ENCODE results near the gene VENTX.
"Not testable (repeated sequence)": the region's sequence is repeated elsewhere in the genome, so short reads cannot be mapped to it uniquely, and the experiment has no call there.

The VENTX gene

DNA sequence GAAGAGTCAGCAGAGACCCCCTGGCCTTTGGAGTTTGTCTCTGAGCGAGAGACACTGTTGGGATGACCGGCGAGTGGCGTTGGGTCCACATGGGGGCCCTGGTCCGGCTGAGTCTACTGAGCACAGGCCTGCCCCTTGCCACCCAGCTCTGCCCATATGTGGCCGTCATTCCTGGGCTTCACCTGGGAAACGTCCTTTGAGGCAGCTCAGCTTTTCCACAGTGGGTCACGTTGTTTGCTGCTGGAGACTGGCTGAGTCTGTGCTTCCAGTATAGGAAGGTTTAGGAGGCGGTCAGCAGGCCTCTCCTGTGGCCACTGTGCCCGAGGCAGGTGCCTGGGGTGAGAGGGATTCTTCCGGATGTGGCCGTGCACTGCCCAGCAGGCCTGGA, 21.9 kb downstream of the VENTX start:
- no peak for DNase-seq

DNA sequence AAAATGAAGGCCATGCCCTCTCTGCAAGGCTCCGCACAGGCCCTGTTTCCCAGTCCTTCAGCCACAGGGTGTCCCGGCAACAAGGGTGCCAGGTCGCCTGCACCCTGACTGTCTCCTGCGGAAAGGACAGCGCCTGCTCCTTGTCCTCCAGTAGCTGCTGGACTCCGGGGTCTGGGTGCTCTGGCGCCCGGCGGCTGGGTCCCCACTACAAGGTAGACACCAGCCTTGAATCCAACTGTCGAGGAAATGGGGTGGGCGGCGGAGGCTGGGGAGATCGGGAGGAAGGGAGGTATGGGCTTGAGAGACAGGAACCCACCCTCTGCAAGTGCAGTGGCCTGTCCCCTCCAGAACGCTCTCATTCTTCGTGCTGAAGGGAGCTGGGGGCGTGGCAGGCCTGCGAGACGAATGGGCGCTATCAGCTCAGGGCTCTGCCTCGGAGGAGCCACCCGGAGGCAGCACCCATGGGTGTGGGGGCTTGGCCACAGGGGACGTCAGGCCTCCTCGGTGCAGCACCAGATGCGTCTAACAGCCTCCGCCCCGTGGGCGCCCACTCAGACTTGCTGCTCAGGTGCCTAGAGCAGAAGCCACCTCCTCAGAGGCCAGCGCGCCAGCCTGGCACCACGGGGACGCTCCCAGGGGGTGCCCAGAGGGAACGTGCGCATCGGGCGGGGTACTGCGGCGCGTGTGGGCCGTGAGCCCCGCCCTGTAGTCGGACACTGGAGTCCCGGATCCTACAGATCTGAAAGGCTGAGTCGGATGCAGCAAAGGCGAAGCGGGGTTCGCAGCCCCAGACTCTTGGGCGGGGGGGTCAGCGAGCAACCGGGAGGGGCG, 23.5 kb downstream of the VENTX start:
- DNase-seq: peak; percentile 41

DNA sequence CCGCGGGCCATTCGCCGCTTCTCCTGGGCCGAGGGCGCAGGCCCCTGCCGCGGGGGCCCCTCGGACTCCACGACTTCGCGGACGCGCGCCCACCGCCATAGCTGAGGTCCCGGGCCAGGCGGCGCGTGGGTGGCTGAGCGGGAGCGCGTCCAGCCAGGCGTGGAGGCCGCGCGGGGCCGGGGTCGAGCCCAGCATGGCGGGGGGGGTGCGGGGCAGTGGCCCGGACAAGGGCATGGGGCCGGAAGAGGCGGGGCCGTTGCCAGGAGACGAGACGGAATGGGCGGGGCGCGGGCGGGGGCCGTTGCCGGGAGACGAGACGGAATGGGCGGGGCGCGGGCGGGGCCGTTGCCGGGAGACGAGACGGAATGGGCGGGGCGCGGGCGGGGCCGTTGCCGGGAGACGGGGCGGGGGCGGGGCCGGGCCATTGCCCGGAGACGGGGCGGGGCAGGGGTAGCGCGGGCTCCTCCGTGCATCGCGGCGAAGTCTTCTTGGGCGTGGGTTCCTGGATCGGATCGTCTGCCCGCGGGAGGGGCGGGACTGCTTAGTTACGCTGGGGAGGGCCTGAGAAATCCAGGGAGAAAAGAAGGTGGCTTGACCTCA, 24.2 kb downstream of the VENTX start:
- peak; percentile 80 for DNase-seq

DNA sequence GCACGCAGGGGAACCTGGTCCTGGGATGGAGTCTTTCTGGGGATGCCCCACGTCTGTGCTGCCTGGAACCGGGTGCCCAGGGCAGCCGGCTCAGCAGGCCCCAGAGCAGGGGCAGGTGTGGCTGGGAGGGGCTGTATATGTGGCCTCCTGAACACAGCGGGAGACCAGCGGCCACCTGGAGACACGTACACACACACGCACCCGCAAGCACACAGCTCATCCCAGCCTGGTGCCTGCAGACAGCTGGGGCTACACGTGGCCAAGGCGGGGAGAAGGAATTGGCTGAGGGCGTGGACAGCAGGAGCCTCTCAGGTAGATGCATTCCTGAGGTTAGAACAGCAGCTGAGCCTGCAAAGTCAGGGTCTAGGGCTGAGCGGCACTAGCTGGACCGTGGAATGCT, 25.0 kb downstream of the VENTX start:
- DNase-seq: no peak

DNA sequence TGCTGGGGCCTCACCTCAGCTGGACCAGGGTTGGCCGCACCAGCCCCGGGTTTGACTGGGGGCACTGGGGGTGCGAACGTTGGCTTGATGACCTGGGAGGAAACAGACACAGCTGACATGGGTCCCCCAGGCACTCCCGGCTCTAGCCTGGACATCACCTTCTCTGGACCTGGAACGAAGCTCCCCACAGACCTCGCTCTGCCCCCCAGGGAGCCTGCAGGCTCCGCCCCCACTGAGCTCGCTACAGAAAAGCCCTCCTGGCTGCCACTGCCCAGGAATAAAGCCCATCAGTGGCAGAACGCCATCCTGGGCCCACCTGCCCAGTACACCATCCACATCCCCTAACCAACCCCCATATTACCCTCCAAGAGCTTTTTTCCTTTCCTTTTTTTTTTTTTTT, 26.0 kb downstream of the VENTX start:
- DNase-seq: no peak

DNA sequence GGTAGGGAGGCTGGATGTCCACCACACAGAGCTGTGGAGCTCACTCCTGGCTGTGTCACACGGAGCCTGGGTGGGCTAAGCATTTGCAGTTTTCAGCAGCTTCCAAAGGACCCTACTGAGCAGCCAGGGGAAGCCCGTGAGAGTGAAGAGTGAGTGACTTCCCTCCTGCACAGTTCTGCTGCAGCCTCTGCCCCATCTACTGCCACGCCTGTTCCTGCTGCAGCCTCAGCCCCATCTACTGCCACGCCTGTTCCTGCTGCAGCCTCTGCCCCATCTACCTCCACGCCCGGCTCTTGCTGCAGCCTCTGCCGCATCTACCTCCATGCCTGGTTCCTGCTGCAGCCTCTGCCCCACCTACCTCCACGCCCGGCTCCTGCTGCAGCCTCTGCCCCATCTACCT, 26.8 kb downstream of the VENTX start:
- peak; percentile 56 for DNase-seq

DNA sequence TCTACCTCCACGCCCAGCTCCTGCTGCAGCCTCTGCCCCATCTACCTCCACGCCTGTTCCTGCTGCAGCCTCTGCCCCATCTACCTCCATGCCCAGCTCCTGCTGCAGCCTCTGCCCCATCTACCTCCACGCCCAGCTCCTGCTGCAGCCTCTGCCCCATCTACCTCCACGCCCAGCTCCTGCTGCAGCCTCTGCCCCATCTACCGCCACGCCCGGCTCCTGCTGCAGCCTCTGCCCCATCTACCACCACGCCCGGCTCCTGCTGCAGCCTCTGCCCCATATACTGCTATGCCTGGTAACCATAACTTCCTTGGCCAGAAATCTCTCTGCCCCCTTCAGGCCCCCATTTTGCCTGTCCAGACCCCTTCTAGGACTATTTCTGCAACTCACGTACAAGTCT, 27.4 kb downstream of the VENTX start:
- not testable (repeated sequence) for DNase-seq

DNA sequence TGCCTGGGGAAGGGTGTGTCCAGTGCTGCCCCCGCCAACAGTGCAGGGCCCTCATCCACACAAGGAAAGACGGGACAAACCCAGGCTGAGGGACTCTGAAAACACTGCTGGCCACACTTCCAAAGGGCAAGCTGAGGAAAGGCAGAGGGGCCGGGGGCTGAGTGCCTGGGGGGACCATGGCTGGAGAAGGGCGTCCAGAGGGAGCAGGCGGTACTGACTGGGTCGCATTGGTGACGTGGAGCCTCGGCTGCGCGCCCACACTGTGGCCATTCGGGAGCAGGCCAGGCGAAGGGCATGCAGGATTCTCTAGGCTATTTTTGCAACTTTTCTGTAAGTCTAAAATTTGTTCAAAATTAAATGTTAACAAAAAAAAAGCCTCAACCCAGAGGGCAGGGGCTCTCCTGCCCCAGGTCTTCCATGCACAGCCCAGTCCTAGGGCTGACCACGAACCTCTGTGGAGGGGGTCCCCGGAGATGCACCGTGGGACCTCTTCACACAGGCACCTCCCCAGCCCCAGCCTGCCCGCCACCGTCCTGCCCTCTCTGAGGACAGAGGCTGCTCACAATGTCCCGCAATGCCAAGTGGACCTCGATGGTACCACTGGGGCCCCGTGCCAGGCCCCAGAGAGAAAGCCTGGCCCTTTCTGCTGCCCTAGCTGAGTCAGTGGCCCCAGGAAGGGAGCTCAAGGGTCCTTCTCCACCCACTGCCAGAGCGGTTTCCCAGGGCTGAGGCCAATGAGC, 28.6 kb downstream of the VENTX start:
- no peak for DNase-seq

DNA sequence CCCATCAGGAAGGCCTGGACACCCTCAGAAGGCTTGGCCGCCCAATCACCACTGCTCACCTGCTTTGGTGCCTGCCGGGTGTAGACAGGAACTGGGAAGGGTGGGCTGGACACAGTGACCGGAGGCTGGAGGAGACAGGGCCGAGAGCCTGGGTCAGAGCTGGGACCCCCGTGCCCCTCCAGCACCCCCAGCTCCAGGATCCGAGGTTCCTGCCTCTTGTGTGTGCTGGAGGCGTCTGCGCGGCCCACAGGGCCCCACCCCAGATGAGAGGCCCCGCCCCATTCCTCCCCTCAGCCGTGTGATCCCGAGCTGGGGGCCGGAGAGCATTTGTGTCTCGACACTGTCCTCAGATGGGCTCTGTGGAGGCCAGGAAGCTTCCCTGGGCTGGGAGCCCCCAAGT, 29.6 kb downstream of the VENTX start:
- no peak for DNase-seq

DNA sequence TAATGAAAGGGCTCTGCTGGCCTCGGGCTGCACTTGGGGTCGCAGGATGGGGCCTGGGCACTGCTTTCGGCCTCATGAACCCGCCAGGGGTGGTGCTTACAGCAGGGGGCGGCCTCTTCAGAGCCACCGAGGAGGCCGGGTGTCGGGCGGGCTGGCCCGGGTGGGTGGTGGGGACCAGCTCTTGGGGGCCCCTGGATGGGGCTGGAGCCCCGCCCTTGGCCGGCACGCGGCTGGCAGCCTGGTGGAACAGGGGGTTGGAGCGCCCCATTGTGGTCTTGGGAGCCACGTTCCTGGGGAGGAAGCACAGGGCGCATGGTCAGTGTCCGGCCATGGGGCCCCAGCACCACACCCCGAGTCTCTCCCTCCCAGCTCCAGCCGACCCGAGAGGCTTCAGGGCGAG, 30.2 kb downstream of the VENTX start:
- no peak for DNase-seq

DNA sequence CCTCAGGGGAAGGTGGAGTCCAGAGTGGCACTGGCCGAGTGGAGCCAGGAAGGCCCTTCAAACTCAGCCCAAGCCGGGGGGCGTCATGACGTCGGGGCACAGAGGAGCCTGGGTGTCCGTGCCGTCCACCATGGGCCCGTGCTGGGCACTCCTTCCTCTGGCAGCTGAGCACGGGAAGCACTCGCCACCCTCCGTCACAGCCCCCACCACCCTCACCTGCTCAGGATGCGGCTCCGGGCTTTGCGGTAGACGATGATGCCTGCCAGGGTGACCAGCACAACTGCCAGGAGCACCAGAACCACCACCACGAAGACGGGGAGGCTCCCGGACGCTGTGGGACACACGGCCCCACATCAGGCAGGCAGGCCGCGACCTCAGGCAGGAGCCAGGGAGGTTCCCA, 30.9 kb downstream of the VENTX start:
- no peak for DNase-seq

DNA sequence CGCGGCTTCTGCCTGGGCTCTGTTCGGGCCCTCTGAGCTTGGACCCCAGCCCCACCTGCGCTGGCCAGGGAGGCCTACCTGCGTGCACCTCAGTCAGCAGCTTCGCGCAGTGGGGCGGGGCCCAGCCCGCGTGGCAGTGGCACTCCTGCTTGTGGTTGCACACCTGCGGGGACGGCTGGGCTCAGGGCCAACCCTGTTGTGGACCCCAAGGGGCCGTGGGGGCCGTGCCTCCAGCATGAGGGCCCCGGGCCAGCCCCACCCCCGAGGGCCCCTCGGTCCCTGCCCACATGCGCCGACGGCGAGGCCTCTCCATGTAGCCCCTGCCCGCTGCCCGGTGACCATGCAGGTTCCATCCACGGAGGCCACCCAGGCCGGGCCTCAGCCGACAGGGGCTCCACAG, 31.7 kb downstream of the VENTX start:
- no peak for DNase-seq

DNA sequence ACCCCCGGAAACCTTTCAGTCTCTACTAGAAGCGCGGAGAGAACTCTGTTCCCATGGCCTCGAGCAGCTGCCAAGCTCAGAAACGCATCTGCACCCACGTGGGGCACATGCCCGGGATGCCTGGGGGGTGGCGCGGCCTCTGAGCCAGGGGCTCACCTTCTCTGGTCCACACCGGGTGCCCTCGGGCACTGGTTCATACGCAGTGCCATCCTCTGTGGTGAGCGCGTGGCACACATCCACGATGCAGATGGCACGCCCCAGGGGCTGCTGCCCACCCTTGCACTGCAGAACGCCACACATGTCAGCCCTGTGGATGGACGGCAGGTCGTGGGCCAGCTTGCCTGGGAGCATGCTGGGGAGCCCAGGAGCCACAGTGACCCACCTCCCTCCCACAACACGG, 32.5 kb downstream of the VENTX start:
- DNase-seq: no peak

DNA sequence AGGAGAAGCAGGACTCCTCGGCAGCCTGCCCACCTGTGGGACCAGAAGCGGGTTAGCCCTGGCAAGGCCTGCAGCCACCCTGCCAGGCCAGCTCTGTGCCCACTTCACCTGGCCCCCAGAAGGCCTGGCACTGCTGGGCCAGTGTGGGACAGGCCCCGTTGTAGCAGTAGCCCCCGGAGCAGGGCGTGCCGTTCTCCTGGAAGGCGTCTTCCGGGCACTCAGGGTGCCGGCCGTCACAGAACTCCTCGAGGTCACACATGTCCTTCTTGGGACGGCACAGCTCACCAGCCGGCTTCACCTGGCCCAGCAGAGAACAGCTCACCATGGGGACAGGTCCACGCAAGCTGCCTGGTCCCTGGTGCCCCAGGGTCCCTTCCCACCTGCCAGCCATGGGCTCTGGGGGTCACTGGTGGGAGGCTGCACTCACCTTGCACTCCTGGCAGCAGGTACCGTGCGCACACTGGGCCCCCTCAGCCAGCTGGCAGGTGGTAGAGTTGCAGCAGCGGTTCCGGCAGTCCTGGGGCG, 33.2 kb downstream of the VENTX start:
- no peak for DNase-seq

DNA sequence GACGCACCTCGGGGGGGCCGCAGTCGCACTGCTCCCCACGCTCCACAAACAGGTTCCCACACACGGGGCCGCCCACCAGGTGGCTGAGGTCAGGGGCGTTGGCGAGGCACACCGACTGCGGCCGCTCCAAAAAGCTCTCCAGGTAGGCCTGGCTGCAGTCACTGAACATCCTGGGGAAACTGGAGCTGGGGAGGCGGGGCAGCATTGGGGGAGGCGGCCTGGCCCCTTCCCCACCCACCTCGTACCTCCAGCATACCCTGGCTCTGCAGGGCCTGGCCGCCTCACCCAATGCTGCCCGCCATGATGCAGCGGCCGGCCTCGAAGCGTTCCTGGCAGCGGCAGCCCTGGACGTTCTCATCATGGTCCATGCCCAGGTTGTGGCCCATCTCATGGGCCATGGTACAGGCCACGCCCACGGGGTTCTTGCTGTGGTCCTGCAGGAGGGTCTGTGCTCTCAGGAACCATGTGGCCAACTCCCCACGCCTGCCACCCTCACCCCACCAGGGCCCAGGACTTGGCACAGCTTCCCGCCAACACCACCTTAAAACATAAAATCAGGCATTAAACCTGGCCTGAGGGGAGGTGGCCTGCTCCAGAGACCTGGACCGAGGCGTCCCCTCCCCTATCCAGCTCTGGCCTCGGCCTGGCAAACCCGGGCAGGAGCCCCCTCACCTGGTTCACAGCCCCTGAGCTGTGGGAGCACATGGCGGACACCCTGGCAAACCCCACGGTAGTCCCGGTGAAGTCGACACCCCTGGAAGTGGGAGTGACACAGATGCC, 34.1 kb downstream of the VENTX start:
- DNase-seq: no peak

DNA sequence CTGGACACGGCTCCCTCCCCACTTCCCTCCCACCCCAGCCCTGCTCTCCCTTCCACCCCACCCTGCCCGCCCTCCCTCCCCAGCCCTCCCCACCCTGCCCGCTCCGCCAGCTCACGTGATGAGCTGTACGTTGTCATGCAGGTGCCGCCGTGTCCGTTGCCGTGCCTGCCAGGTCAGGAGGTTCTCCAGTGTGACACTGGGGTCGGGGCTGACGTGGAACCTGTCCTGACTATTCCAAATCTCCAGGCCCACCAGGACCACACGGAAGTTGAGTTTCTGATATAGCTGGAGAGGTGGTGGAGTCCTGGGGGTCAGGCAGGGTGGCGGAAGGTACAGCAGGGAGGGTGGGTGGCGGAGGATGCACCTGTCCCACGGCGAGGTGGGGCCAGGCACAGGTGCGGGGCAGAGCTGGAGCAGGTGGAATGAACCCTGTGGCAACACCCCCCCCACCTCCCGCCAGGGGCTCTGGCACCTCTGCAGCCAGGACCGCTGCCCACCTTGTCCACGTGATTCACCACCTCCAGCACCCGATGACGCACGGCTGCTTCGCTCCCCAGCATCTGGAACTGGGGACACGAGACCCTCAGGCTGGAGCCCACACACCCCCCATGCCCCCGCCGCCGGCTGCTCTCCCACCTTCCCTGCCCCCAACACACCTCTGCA, 34.8 kb downstream of the VENTX start:
- DNase-seq: no peak

DNA sequence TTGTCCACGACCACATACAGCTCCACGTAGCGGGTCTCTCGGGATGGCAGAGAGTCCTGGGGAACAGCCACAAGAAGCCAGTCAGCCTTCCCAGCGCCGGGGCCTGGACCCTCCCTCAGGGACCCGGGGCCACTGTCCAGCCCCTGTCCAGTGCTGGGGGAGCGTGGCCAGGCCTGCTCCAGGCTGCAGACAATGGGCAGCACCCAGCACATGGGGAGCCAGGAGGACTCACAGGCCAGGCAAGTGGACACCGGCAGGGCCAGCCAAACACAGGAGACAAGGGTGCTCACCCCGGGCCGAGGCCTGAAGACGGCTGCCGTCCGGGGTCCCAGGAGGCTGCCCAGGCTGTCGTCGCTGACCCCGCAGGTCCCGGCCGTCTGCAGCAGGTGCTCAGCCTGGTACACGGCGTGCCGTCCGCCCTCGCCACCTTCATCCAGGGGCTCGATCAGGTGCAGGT, 35.3 kb downstream of the VENTX start:
- no peak for DNase-seq

DNA sequence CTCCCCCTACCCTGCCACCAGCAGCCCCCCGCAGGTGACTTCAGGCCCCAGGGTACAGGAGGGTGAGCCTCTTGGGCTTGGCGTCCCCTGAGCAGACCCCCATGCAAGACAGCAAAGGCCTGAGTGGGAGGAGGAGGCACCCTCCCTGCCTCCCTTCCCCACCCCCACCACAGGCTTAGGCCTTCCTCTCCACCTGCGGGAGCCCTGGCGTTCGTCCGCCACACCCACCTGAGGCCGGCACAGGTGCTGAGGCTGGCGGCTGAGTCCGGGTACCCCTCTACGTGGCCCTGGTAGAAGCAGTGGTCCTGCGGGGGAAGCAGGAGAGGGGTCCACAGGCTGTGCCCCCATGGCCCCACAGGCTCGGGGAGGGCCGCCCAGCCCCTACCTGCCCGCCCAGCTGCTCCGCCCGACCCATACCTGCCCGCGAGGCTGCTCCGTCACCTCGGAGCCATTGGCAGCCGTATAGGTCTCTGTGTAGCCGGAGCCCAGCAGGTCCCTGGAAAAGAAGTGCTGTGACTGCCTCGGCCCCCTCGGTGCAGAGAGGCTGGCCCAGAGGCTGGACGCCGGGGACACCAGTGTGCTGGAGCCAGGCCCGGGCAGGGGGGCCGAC, 36.0 kb downstream of the VENTX start:
- DNase-seq: no peak

DNA sequence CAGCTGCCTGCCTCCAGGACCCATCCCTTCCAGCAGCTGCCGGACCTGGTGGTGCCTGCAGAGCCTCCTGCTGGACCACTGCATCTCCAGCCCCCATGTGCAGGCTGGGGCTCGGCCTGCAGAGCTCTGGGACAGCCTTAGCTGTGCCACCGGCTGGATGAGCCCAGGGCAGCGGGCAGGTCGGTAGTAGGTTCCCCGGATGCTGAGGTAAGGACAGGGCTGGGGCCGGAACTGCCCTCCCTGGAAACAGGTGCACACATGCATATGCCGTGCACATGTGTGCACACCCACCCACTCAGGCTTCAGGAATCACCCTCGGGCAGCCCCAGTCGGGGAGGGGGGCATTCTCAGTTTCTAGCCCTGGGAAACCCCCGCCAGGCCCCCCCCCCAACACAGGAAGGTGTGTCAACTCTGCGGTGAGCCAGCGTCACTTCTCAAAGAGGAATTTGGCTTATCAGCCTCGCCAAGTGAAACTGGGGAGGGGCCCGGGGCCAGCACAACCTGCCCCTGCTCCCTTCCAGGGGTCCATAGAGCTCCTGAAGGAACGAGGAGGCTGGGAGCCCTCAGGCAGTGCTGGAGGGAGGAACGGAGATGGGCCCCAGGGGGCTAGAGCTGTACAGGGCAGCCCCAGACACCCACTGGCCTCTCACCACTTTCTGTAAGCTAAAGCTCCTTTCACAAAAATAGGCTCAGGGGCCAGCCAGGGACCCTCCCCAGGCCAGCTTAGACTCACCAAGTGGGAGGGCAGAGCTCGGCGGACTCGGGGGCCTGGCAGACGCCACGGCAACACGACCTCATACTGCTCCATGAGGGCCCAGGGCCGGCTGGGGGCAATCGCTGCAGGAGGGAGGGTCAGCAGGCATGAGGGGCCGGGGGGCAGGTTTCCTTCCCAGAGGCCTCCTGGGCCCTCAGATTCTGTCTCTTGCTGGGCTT, 37.4 kb downstream of the VENTX start:
- peak; percentile 71 for DNase-seq

DNA sequence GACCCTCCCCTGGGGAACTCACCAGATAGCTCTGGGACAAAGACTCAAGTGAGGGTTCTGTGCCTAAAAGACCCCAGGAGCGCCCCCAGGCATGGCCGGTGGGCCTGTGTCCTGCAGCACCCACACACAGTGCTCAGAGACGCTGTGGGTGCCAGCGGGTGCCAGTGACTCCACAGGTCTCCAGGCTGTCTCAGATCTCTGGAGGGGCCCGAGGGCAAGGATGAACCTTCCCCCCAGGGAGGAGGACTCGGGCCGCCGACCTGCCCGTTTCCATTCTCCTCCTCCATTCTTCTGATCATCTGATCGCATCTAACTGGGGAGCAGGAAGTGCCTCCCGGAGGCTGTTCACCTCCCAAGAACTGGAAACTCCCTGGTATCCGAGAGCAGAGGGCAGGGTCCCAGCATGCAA, 38.0 kb downstream of the VENTX start:
- DNase-seq: peak; percentile 37

DNA sequence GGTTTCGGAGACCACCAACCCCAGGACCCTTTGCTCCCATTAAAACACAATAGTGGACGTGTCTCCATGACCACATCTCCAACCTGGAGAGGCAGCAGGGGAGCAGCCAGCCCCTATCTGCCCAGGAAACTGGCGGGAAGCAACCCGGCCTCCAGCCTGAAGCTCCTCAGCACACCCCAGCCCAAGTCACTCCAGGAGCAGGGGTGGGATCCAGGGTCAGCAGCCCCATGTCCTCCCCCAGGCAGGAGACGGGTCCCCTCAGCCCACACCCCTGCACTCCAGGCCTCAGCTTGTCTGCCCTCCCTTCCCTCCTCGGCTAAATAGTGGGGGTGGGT, 38.4 kb downstream of the VENTX start:
- DNase-seq: no peak
